Cardiac muscle cell (in vitro differentiated cells and primary cell): ENCODE results near the gene PLEKHA1. TPM values are rescaled to one million over a fixed set of nuclear protein-coding genes. Genes with fewer than 3 reads are reported as not detected.

Source experiments
- DNase-seq, 2 donors: peaks; one replicate each; pipeline versions ENCODE4 v3.0.0 to v3.0.0-alpha.2; 2010 to 2017; ENCODE audit warnings: low read depth in 1 of 2, low spot score in 1 of 2
- H3K27ac ChIP-seq: fragments of 200-600 bp; sonication (generic); 2 replicates; pipeline ENCODE4 v1.5.1; 2016
- H3K27me3 ChIP-seq: fragments of 200-600 bp; sonication (generic); 2 replicates; pipeline ENCODE4 v1.6.0; 2016; ENCODE audit warnings: control low read depth
- H3K36me3 ChIP-seq: fragments of 200-600 bp; sonication (generic); 2 replicates; pipeline ENCODE4 v1.5.1; 2016; ENCODE audit warnings: control low read depth
- H3K4me1 ChIP-seq: fragments of 200-600 bp; sonication (generic); 2 replicates; pipeline ENCODE4 v1.8.1; 2017; ENCODE audit warnings: low read depth, mild to moderate bottlenecking, mixed run types
- H3K4me3 ChIP-seq: fragments of 200-600 bp; sonication (generic); 2 replicates; pipeline ENCODE4 v1.5.1; 2016; ENCODE audit warnings: mild to moderate bottlenecking
- H3K9me3 ChIP-seq: fragments of 200-600 bp; sonication (generic); 2 replicates; pipeline ENCODE4 v1.5.1; 2017; ENCODE audit warnings: low read depth, mild to moderate bottlenecking, control low read depth
- polyA plus RNA-seq: library from polyadenylated mRNA; unstranded; fragments of >200 nt; fragmentation: Nextera tagmentation; extraction: Ambion mirVana; gene quantifications from 2 replicates; pipeline ENCODE4 v1.2.1, GENCODE V29; 2016
- total RNA-seq: library from RNA; depleted of rRNA; stranded (reverse); fragments of >200 nt; gene quantifications from 2 replicates; pipeline ENCODE4 v1.2.3, GENCODE V29; 2016
- TF ChIP-seq, protein P1 (sequence below): IDR thresholded peaks from 2 replicates; pipeline ENCODE4 v1.5.1; 2012; ENCODE audit warnings: low read depth, mild to moderate bottlenecking, low read length

Gene PLEKHA1
- total and polyA plus RNA-seq, 2 experiments from 2014 or later: 26.5 to 44.8 TPM

- TF ChIP-seq, protein P1, sequence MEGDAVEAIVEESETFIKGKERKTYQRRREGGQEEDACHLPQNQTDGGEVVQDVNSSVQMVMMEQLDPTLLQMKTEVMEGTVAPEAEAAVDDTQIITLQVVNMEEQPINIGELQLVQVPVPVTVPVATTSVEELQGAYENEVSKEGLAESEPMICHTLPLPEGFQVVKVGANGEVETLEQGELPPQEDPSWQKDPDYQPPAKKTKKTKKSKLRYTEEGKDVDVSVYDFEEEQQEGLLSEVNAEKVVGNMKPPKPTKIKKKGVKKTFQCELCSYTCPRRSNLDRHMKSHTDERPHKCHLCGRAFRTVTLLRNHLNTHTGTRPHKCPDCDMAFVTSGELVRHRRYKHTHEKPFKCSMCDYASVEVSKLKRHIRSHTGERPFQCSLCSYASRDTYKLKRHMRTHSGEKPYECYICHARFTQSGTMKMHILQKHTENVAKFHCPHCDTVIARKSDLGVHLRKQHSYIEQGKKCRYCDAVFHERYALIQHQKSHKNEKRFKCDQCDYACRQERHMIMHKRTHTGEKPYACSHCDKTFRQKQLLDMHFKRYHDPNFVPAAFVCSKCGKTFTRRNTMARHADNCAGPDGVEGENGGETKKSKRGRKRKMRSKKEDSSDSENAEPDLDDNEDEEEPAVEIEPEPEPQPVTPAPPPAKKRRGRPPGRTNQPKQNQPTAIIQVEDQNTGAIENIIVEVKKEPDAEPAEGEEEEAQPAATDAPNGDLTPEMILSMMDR: no peak
- DNase-seq: peak in 1 of 2 donors; percentile 22
- Histone ChIP-seq H3K27ac (peak overlapping the region; percentile 88), H3K27me3 (no peaks in the 10 kb centered on the region), H3K4me1 (peaks cover 54% of the 10 kb centered on the region), H3K36me3 (no peaks in the 10 kb centered on the region), H3K4me3 (no peak overlapping the region), H3K9me3 (no peaks in the 10 kb centered on the region)
Observed at GRCh38 chr10:122469848-122470247, 95.3 kb downstream of the PLEKHA1 start.

DNA sequence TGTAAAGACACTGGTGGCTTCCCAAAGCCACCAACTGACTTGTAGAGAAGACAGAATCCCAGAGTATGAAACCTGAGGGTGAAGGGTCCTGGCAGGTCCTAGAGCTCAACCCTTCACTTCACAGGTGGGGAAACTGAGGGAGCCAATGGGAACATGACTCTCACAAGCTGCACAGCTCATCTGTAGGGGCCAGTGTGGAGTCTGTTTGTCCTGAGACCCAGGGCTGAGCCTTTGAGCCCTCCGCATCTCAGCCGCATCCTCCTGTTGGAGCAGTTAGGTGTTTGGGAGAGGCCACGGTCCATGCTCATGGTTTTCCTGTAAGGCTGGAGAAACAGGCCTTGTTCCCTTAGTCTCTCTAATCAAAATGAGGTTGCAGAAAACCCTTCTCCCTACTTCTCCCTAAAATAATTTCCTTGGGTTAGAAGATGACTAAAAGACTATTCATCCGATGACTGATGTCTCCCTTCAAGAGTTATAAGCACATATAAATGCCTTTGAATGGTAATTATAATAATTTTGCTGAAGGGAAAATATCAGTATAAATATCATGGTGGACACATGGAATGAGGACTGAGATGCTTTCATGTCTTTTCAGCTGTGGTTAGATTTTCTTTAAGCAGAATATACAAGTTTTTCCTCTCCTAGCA lies 97.1 kb downstream of the PLEKHA1 start:
- no peak overlapping the region for H3K4me3 ChIP-seq
- TF ChIP-seq, protein P1: no peak
- H3K27me3 ChIP-seq: no peaks in the 10 kb centered on the region
- no peak for DNase-seq
- H3K27ac ChIP-seq: no peak overlapping the region
- H3K4me1 ChIP-seq: peaks cover 69% of the 10 kb centered on the region
- no peaks in the 10 kb centered on the region for H3K9me3 ChIP-seq
- H3K36me3 ChIP-seq: no peaks in the 10 kb centered on the region

DNA sequence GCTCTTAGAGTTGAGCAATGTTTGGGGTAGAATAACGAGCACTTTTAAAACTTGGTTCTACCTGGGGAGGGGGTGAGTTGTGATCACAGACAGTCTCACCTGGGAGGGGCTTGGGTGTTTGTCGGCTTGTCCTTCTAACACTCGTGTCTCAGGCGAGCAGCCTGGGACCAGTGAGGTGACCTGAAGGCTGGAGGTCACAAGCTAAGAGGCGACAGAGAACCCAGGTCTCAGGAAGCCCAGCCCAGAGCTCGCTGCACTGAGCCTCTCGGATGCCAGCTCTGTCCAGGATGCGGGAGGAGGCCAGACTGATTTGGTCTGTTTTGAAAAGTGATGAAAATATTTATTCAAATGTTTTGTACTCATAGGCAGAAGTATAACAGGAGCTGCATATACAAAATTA lies 98.6 kb downstream of the PLEKHA1 start:
- no peak overlapping the region for H3K4me3 ChIP-seq
- H3K27ac ChIP-seq: peak overlapping the region; percentile 86
- H3K27me3 ChIP-seq: no peaks in the 10 kb centered on the region
- H3K9me3 ChIP-seq: no peaks in the 10 kb centered on the region
- H3K36me3 ChIP-seq: no peaks in the 10 kb centered on the region
- H3K4me1 ChIP-seq: peaks cover 64% of the 10 kb centered on the region
- TF ChIP-seq, protein P1: no peak
- DNase-seq: no peak

GRCh38 chr10:122474131-122474818 lies 99.8 kb downstream of the PLEKHA1 start:
- H3K27ac ChIP-seq: peak overlapping the region; percentile 86

DNA sequence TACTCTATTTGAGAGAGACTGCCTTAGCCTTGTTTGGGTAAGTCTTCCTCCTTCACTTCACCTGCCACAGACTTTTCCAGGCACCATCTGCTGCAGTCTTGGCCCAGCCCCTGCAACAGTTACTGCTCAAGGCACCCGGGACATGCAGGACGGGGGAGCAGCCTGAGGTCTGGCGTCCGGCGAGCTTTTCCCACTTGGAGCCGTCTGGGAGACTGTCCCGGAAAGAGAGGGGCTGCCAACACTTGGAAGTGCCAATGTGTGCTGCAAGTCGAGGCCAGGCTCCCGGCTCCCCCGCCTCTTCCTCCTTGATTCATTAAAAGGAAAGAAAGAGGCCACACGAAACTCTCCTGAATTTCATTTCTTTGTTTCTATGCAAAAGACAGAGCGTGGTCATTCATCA lies 100.6 kb downstream of the PLEKHA1 start:
- Histone ChIP-seq H3K4me3 (no peak overlapping the region), H3K4me1 (peaks cover 58% of the 10 kb centered on the region), H3K27me3 (no peaks in the 10 kb centered on the region), H3K9me3 (no peaks in the 10 kb centered on the region), H3K27ac (peak overlapping the region; percentile 86), H3K36me3 (no peaks in the 10 kb centered on the region)
- DNase-seq: peak; percentile 50 to 59
- TF ChIP-seq, protein P1: no peak

More at GRCh38 chr10:122474131-122474818, 99.8 kb downstream of the PLEKHA1 start:
- DNase-seq: peak; percentile 63 to 67
- H3K4me1 ChIP-seq: peaks cover 57% of the 10 kb centered on the region
- H3K4me3 ChIP-seq: no peak overlapping the region
- TF ChIP-seq, protein P1: no peak
- no peaks in the 10 kb centered on the region for H3K9me3 ChIP-seq
- no peaks in the 10 kb centered on the region for H3K36me3 ChIP-seq
- H3K27me3 ChIP-seq: no peaks in the 10 kb centered on the region
